BE2C (cell line): ENCODE data around the gene DNM1.
A peak's percentile ranks its signal among the peaks of the same experiment; 100 is the strongest.

Source experiments
- DNase-seq: peaks from one replicate; pipeline ENCODE4 v3.0.0-alpha.2; 2020
- H3K27me3 ChIP-seq: fragments of 250-450 bp; sonication (Bioruptor Pico); 2 replicates; pipeline ENCODE4 v1.5.1; 2020; ENCODE audit warnings: mild to moderate bottlenecking
- H3K36me3 ChIP-seq: fragments of 250-450 bp; sonication (Bioruptor Pico); 2 replicates; pipeline ENCODE4 v1.5.1; 2020; ENCODE audit warnings: mild to moderate bottlenecking
- H3K4me1 ChIP-seq: fragments of 250-450 bp; sonication (Bioruptor Pico); 2 replicates; pipeline ENCODE4 v1.5.1; 2020
- H3K4me3 ChIP-seq: 2 replicates; pipeline ENCODE4 v1.5.1; 2011; ENCODE audit warnings: low read depth, low read length
- H3K9me3 ChIP-seq: fragments of 250-450 bp; sonication (Bioruptor Pico); 2 replicates; pipeline ENCODE4 v1.5.1; 2020
- CTCF ChIP-seq: IDR thresholded peaks from 2 replicates; pipeline ENCODE4 v1.5.1; 2012; ENCODE audit warnings: mild to moderate bottlenecking, low read depth, low read length

The DNM1 gene

GRCh38 chr9:128242124-128242523 is 38.9 kb downstream of the DNM1 start:
- DNase-seq = no peak
- H3K9me3 ChIP-seq = no peaks in the 10 kb centered on the region
- H3K4me3 ChIP-seq = no peak overlapping the region
- peaks cover 2% of the 10 kb centered on the region; the same call in 1 of the 2 replicates for H3K36me3 ChIP-seq
- no peak for TF ChIP-seq CTCF
- H3K27me3 ChIP-seq = no peaks in the 10 kb centered on the region
- peaks cover 7% of the 10 kb centered on the region for H3K4me1 ChIP-seq

- H3K36me3 ChIP-seq = peaks cover 2% of the 10 kb centered on the region; the same call in 1 of the 2 replicates
- no peak overlapping the region for H3K4me3 ChIP-seq
These were observed 39.6 kb downstream of the DNM1 start for GRCh38 chr9:128242828-128243214.

GRCh38 chr9:128243215-128244018 is 40.2 kb downstream of the DNM1 start:
- DNase-seq = no peak
- Histone ChIP-seq H3K4me3 (no peak overlapping the region), H3K36me3 (peaks cover 2% of the 10 kb centered on the region), H3K9me3 (no peaks in the 10 kb centered on the region), H3K4me1 (peaks cover 7% of the 10 kb centered on the region), H3K27me3 (no peaks in the 10 kb centered on the region)
- no peak for TF ChIP-seq CTCF

More at GRCh38 chr9:128242828-128243214, 39.6 kb downstream of the DNM1 start:
- no peak for TF ChIP-seq CTCF
- H3K27me3 ChIP-seq = no peaks in the 10 kb centered on the region
- peaks cover 7% of the 10 kb centered on the region for H3K4me1 ChIP-seq
- H3K9me3 ChIP-seq = no peaks in the 10 kb centered on the region
- no peak for DNase-seq

- no peaks in the 10 kb centered on the region for H3K27me3 ChIP-seq
- peaks cover 2% of the 10 kb centered on the region for H3K36me3 ChIP-seq
- no peak overlapping the region for H3K4me3 ChIP-seq
- H3K4me1 ChIP-seq = peaks cover 7% of the 10 kb centered on the region
- DNase-seq = no peak
- TF ChIP-seq CTCF = no peak
- H3K9me3 ChIP-seq = no peaks in the 10 kb centered on the region
These were observed 41.1 kb downstream of the DNM1 start for GRCh38 chr9:128244091-128244836.

- no peak for TF ChIP-seq CTCF
- Histone ChIP-seq H3K36me3 (peaks cover under 1% of the 10 kb centered on the region), H3K4me1 (peaks cover 7% of the 10 kb centered on the region), H3K4me3 (no peak overlapping the region), H3K27me3 (no peaks in the 10 kb centered on the region), H3K9me3 (no peaks in the 10 kb centered on the region)
- DNase-seq = peak; percentile 89
These were observed 41.7 kb downstream of the DNM1 start for GRCh38 chr9:128244837-128245231.
